ENCODE data around the gene GPR6. TPM values are rescaled to one million over a fixed set of nuclear protein-coding genes. Genes with fewer than 3 reads are reported as not detected.

GPR6 gene
- total RNA-seq, 2 donors from 2014 or later, result not detected

- Histone ChIP-seq H3K4me3 (no peak overlapping the region), H3K27me3 (no peaks in the 10 kb centered on the region), H3K4me1 (no peaks in the 10 kb centered on the region), H3K9me3 (no peaks in the 10 kb centered on the region), H3K27ac (no peak overlapping the region), H3K36me3 (replicated peaks in 1 of 2; ENCODE audit: insufficient read depth in 1 of 2, low read depth in 2 of 2) (no peaks in the 10 kb centered on the region)
- ATAC-seq (no peak), DNase-seq (no peak)
- 61 to 68% methylated on average over 6 of the region's 6 CpGs for WGBS, 2 donors
- intact Hi-C loops (cut with DNase I), result no loop called here
- TF ChIP-seq POLR2A (IDR thresholded peaks at IDR 0.05) (no peak), CTCF (IDR thresholded peaks at IDR 0.05) (no peak)
These were observed 39.2 kb downstream of the GPR6 start for GRCh38 chr6:110017306-110017705.

GRCh38 chr6:110017946-110018345, 39.8 kb downstream of the GPR6 start:
- intact Hi-C loops (cut with DNase I), result no loop called here
- Histone ChIP-seq H3K27me3 (no peaks in the 10 kb centered on the region), H3K4me3 (no peak overlapping the region), H3K27ac (no peak overlapping the region), H3K36me3 (replicated peaks in 1 of 2; ENCODE audit: insufficient read depth in 1 of 2, low read depth in 2 of 2) (no peaks in the 10 kb centered on the region), H3K4me1 (no peaks in the 10 kb centered on the region), H3K9me3 (no peaks in the 10 kb centered on the region)
- DNase-seq, result no peak
- WGBS, 2 donors, result 33 to 63% methylated on average over 2 to 7 of the region's 7 CpGs
- TF ChIP-seq POLR2A (IDR thresholded peaks at IDR 0.05), result no peak
- no peak for TF ChIP-seq CTCF (IDR thresholded peaks at IDR 0.05)
- no peak for ATAC-seq

- 69 to 75% methylated on average over 3 to 5 of the region's 5 CpGs for WGBS, 2 donors
These were observed 40.4 kb downstream of the GPR6 start for GRCh38 chr6:110018486-110018885.

GRCh38 chr6:110020888-110021287, 42.8 kb downstream of the GPR6 start:
- 50 to 66% methylated on average over 3 of the region's 3 CpGs for WGBS, 2 donors
- no peaks in the 10 kb centered on the region for H3K9me3 ChIP-seq
- TF ChIP-seq POLR2A (IDR thresholded peaks at IDR 0.05) (no peak), CTCF (IDR thresholded peaks at IDR 0.05) (no peak)
- no peaks in the 10 kb centered on the region for H3K4me1 ChIP-seq
- H3K36me3 ChIP-seq (replicated peaks in 1 of 2; ENCODE audit: insufficient read depth in 1 of 2, low read depth in 2 of 2), result no peaks in the 10 kb centered on the region
- no peak for DNase-seq
- H3K4me3 ChIP-seq, result no peak overlapping the region
- no peak overlapping the region for H3K27ac ChIP-seq
- intact Hi-C loops (cut with DNase I), result no loop called here
- no peaks in the 10 kb centered on the region for H3K27me3 ChIP-seq
- ATAC-seq, result no peak

More at GRCh38 chr6:110018486-110018885, 40.4 kb downstream of the GPR6 start:
- no peak for DNase-seq
- H3K9me3 ChIP-seq, result no peaks in the 10 kb centered on the region
- no peaks in the 10 kb centered on the region for H3K27me3 ChIP-seq
- H3K4me3 ChIP-seq, result no peak overlapping the region
- H3K4me1 ChIP-seq, result no peaks in the 10 kb centered on the region
- intact Hi-C loops (cut with DNase I), result no loop called here
- TF ChIP-seq CTCF (IDR thresholded peaks at IDR 0.05) (no peak), POLR2A (IDR thresholded peaks at IDR 0.05) (no peak)
- ATAC-seq, result no peak
- no peak overlapping the region for H3K27ac ChIP-seq
- no peaks in the 10 kb centered on the region for H3K36me3 ChIP-seq (replicated peaks in 1 of 2; ENCODE audit: insufficient read depth in 1 of 2, low read depth in 2 of 2)

GRCh38 chr6:110029144-110029543, 51.0 kb downstream of the GPR6 start:
- Histone ChIP-seq H3K27me3 (no peaks in the 10 kb centered on the region), H3K4me1 (no peaks in the 10 kb centered on the region), H3K27ac (no peak overlapping the region), H3K9me3 (no peaks in the 10 kb centered on the region), H3K36me3 (replicated peaks in 1 of 2; ENCODE audit: insufficient read depth in 1 of 2, low read depth in 2 of 2) (no peaks in the 10 kb centered on the region), H3K4me3 (no peak overlapping the region)
- no peak for DNase-seq
- WGBS, 2 donors, result 53 to 61% methylated on average over 1 of the region's 1 CpG
- intact Hi-C loops (cut with DNase I), result no loop called here
- ATAC-seq, result no peak
- TF ChIP-seq CTCF (IDR thresholded peaks at IDR 0.05), result no peak
- TF ChIP-seq POLR2A (IDR thresholded peaks at IDR 0.05), result no peak

All from body of pancreas (tissue), 4 donors.